Lower lobe of right lung (tissue), 2 donors: ENCODE results near the gene SLC6A3. TPM values are rescaled to one million over a fixed set of nuclear protein-coding genes. Genes with fewer than 3 reads are reported as not detected.

Experiments
- ATAC-seq, 2 donors: fragments of 200-7000 bp; cut with Tn5 transposase; one replicate each; pipeline ENCODE4 v1.9.1; 2020 to 2022; ENCODE audit warnings: mild to moderate bottlenecking in 2 of 2, moderate library complexity in 2 of 2
- DNase-seq: peaks from one replicate; pipeline ENCODE4 v3.0.0-alpha.2; 2020
- H3K27ac ChIP-seq: fragments of 200-600 bp; one replicate; pipeline ENCODE4 v1.8.0; 2022
- H3K27me3 ChIP-seq: fragments of 200-600 bp; one replicate; pipeline ENCODE4 v1.8.0; 2022; ENCODE audit warnings: low read depth
- H3K36me3 ChIP-seq: fragments of 200-600 bp; one replicate; pipeline ENCODE4 v1.8.0; 2022; ENCODE audit warnings: mild to moderate bottlenecking
- H3K4me1 ChIP-seq: fragments of 200-600 bp; one replicate; pipeline ENCODE4 v1.8.0; 2022
- H3K4me3 ChIP-seq: fragments of 200-600 bp; one replicate; pipeline ENCODE4 v1.8.0; 2022; ENCODE audit warnings: mild to moderate bottlenecking
- H3K9me3 ChIP-seq: fragments of 200-600 bp; one replicate; pipeline ENCODE4 v1.8.0; 2022
- CTCF ChIP-seq: fragments of 200-600 bp; IDR thresholded peaks from one replicate; pipeline ENCODE4 v1.8.0; 2022; ENCODE audit warnings: antibody characterized with exemption, mild to moderate bottlenecking
- intact Hi-C: fragments of 100-400 bp; cut with DNase I; formaldehyde crosslinking; loops from one replicate; pipeline ENCODE4 v1.11.0; 2022
- total RNA-seq: library from RNA; stranded (reverse); fragmentation: NEBNext Ultra II Directional; extraction: Animal tissue kit (Norgen Biotek cat#: 25700); gene quantifications from one replicate; pipeline ENCODE4 v1.2.1, GENCODE V29; 2021
- donor health status: DM: no; HTN: yes; CAD: no; lungs with severe emphysema.

The SLC6A3 gene
- total RNA-seq, 1 donor from 2014 or later: 0.12 TPM

GRCh38 chr5:1366514-1366913 is 78.7 kb downstream of the SLC6A3 start:
- Histone ChIP-seq H3K36me3 (no peaks in the 10 kb centered on the region), H3K4me3 (no peak overlapping the region), H3K4me1 (no peaks in the 10 kb centered on the region), H3K27ac (no peak overlapping the region), H3K27me3 (peaks cover 15% of the 10 kb centered on the region), H3K9me3 (no peaks in the 10 kb centered on the region)
- no peak for TF ChIP-seq CTCF
- intact Hi-C loops: no loop called here
- ATAC-seq (no peak), DNase-seq (no peak)

DNA sequence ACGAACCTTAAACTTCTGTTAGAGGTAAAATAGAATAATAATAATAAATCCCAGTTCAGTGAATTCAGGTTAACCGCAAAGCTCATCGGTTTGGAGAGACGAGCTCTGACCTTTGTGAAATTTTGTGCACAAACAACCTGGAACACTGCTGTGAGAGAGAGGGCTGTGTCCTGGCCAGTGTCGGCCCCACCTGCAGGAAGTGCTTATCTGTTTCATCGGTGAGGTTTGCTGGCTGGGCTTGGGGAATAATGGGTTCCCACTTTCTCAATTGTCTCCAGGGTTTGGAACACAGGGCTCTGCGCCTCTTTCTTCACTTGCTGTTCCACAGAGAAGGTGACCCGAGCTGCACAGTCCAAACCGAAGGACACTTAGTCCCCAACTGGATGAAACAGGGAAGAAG is 81.0 kb downstream of the SLC6A3 start:
- intact Hi-C loops: no loop called here
- Histone ChIP-seq H3K27ac (no peak overlapping the region), H3K9me3 (no peaks in the 10 kb centered on the region), H3K4me3 (no peak overlapping the region), H3K4me1 (no peaks in the 10 kb centered on the region), H3K36me3 (no peaks in the 10 kb centered on the region), H3K27me3 (peaks cover 32% of the 10 kb centered on the region)
- ATAC-seq: no peak
- no peak for DNase-seq
- TF ChIP-seq CTCF: no peak

DNA sequence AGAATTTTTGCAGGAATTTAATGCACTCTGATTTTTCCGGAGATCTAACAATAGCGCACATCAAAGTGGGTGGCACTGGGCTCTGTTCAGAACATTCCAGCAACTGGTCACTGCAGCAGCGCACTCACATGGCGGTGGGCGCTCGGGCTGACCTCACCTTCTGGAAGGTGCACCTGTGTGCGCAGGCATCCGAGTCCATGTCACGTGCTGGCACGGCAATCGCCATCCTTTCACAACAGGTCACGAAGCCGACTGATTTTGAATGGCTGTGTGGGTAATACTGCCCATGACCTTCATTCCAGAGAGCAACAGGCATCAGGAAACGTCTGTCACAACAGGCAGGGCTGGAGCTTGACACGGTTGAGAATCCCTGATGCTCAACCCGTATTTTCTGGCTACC is 81.7 kb downstream of the SLC6A3 start:
- intact Hi-C loops: no loop called here
- Histone ChIP-seq H3K4me3 (no peak overlapping the region), H3K36me3 (no peaks in the 10 kb centered on the region), H3K9me3 (no peaks in the 10 kb centered on the region), H3K27me3 (peaks cover 39% of the 10 kb centered on the region), H3K27ac (no peak overlapping the region), H3K4me1 (no peaks in the 10 kb centered on the region)
- TF ChIP-seq CTCF: no peak
- no peak for ATAC-seq
- DNase-seq: no peak

GRCh38 chr5:1363160-1363559 is 82.1 kb downstream of the SLC6A3 start:
- TF ChIP-seq CTCF: no peak
- DNase-seq (no peak), ATAC-seq (no peak)
- H3K4me1 ChIP-seq: no peaks in the 10 kb centered on the region
- no peak overlapping the region for H3K27ac ChIP-seq
- peaks cover 43% of the 10 kb centered on the region for H3K27me3 ChIP-seq
- no peaks in the 10 kb centered on the region for H3K9me3 ChIP-seq
- no peaks in the 10 kb centered on the region for H3K36me3 ChIP-seq
- intact Hi-C loops: no loop called here
- H3K4me3 ChIP-seq: no peak overlapping the region

- Histone ChIP-seq H3K9me3 (no peaks in the 10 kb centered on the region), H3K27me3 (peaks cover 48% of the 10 kb centered on the region), H3K4me3 (no peak overlapping the region), H3K4me1 (no peaks in the 10 kb centered on the region), H3K36me3 (no peaks in the 10 kb centered on the region), H3K27ac (no peak overlapping the region)
- intact Hi-C loops: no loop called here
- TF ChIP-seq CTCF: no peak
- no peak for ATAC-seq
- no peak for DNase-seq
Measured at GRCh38 chr5:1362242-1363015, 82.8 kb downstream of the SLC6A3 start.
